Measurements from ENCODE around the gene CLUH.

The CLUH gene

DNA sequence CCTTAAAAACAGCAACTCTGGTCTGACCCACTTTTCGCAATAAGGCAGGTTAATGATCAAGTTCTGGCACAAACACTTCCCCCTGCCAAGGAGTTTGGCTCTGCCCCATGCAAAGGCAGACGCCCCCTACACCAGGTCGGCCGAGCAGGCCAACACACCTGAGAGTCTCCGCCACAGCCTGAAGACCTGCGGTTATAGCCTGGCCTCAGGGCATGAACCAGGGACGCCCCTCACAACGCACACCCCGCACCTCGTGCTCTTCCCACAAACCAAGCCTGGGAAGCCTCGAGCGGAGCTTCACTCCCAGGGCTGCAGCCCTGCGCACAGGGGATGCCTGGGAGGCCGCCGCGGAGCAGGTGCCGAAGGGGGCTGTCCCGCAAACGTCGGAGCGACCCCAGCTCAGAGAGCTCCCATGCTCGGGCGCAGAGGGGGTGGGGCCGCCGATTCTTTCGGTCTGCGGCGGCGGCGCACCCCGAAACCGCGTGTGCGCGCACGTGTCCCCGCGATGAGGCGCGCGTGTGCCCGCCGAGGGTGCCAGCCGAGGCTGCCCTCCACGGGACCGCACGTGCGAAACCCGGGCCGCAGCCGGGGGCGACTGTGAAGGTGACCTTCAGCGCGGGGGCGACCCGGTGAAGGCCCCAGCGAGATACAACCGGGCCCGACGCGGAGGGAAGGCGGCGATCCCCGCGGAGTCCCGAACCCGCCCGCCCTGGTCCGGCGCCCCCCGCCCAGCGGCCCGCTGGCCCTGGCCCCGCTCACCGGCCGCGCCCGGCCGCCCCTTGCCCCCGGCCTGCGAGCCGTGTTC is 559 bp downstream of the CLUH start (continued):
- TF ChIP-seq ZNF394 (tag by site-specific recombination; IDR thresholded peaks at IDR 0.05; ENCODE audit: borderline replicate concordance) (no peak), SCRT1 (tag by site-specific recombination; IDR thresholded peaks at IDR 0.05; ENCODE audit: borderline replicate concordance) (no peak), ZXDB (tag by site-specific recombination; IDR thresholded peaks at IDR 0.05) (no peak), ZNF132 (tag by site-specific recombination; IDR thresholded peaks at IDR 0.05; ENCODE audit: borderline replicate concordance) (no peak), YY2 (tag by site-specific recombination; IDR thresholded peaks at IDR 0.05) (no peak), KLF10 (tag by site-specific recombination; IDR thresholded peaks at IDR 0.05) (no peak), ZNF184 (tag by site-specific recombination; IDR thresholded peaks at IDR 0.05) (no peak), ZNF510 (tag by site-specific recombination; IDR thresholded peaks at IDR 0.05; ENCODE audit: insufficient replicate concordance) (no peak), ZNF23 (tag by site-specific recombination; IDR thresholded peaks at IDR 0.05; ENCODE audit: borderline replicate concordance) (no peak), ZNF114 (tag by site-specific recombination; IDR thresholded peaks at IDR 0.05) (no peak), ZNF341 (tag by site-specific recombination; IDR thresholded peaks at IDR 0.05; ENCODE audit: low read depth) (no peak; the same call in 1 of the 2 replicates), PRDM6 (tag by site-specific recombination; IDR thresholded peaks at IDR 0.05) (no peak), ZNF585B (tag by site-specific recombination; IDR thresholded peaks at IDR 0.05) (no peak), ZNF48 (tag by site-specific recombination; IDR thresholded peaks at IDR 0.05) (no peak), WT1 (tag by site-specific recombination; IDR thresholded peaks at IDR 0.05) (no peak), RBAK (tag by site-specific recombination; IDR thresholded peaks at IDR 0.05) (no peak), ZNF660 (tag by site-specific recombination; IDR thresholded peaks at IDR 0.05) (no peak), ZNF791 (tag by site-specific recombination; IDR thresholded peaks at IDR 0.05) (no peak), ZNF664 (tag by site-specific recombination; IDR thresholded peaks at IDR 0.05) (no peak), OVOL3 (tag by site-specific recombination; IDR thresholded peaks at IDR 0.05) (no peak), ZNF658 (tag by site-specific recombination; IDR thresholded peaks at IDR 0.05) (no peak), AEBP2 (tag by site-specific recombination; IDR thresholded peaks at IDR 0.05; ENCODE audit: borderline replicate concordance) (no peak), ZNF18 (tag by site-specific recombination; IDR thresholded peaks at IDR 0.05) (no peak), GLIS2 (tag by site-specific recombination; IDR thresholded peaks at IDR 0.05) (peak; percentile 67; the same call in 1 of the 2 replicates), ZNF292 (tag by site-specific recombination; IDR thresholded peaks at IDR 0.05; ENCODE audit: borderline replicate concordance, low read depth) (no peak), ZNF629 (tag by site-specific recombination; IDR thresholded peaks at IDR 0.05) (no peak), ZNF112 (tag by site-specific recombination; IDR thresholded peaks at IDR 0.05) (no peak), ZBTB8A (tag by site-specific recombination; IDR thresholded peaks at IDR 0.05) (peak; percentile 43; the same call in 1 of the 2 replicates), ZFP41 (tag by site-specific recombination; IDR thresholded peaks at IDR 0.05; ENCODE audit: borderline replicate concordance) (no peak)
- TF ChIP-seq, protein P1, sequence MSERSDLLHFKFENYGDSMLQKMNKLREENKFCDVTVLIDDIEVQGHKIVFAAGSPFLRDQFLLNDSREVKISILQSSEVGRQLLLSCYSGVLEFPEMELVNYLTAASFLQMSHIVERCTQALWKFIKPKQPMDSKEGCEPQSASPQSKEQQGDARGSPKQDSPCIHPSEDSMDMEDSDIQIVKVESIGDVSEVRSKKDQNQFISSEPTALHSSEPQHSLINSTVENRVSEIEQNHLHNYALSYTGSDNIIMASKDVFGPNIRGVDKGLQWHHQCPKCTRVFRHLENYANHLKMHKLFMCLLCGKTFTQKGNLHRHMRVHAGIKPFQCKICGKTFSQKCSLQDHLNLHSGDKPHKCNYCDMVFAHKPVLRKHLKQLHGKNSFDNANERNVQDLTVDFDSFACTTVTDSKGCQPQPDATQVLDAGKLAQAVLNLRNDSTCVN (tag by site-specific recombination; optimal IDR thresholded peaks at IDR 0.05) = peak; percentile 93
- TF ChIP-seq, protein P2, sequence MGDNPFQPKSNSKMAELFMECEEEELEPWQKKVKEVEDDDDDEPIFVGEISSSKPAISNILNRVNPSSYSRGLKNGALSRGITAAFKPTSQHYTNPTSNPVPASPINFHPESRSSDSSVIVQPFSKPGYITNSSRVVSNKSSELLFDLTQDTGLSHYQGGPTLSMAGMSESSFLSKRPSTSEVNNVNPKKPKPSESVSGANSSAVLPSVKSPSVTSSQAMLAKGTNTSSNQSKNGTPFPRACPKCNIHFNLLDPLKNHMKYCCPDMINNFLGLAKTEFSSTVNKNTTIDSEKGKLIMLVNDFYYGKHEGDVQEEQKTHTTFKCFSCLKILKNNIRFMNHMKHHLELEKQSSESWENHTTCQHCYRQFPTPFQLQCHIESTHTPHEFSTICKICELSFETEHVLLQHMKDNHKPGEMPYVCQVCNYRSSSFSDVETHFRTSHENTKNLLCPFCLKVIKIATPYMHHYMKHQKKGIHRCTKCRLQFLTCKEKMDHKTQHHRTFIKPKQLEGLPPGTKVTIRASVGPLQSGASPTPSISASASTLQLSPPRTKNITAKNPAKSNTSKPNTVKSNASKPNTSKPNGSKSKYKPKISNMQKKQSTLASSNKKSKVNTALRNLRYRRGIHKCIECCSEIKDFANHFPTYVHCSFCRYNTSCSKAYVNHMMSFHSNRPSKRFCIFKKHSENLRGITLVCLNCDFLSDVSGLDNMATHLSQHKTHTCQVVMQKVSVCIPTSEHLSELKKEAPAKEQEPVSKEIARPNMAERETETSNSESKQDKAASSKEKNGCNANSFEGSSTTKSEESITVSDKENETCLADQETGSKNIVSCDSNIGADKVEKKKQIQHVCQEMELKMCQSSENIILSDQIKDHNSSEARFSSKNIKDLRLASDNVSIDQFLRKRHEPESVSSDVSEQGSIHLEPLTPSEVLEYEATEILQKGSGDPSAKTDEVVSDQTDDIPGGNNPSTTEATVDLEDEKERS (tag by site-specific recombination; IDR thresholded peaks at IDR 0.05) = no peak
